T47D (cell line): ENCODE results near the gene MS4A14.
"Not testable (repeated sequence)": the region's sequence is repeated elsewhere in the genome, so short reads cannot be mapped to it uniquely, and the experiment has no call there.

ENCODE experiments used
- DNase-seq, 2 experiments: peaks; one replicate each; pipeline versions ENCODE4 v3.0.0 to v3.0.0-alpha.2; 2011 to 2012; ENCODE audit warnings: low read depth in 1 of 2, low spot score in 1 of 2
- JUND ChIP-seq: IDR thresholded peaks from 2 replicates; pipeline ENCODE4 v1.6.1; 2012; ENCODE audit warnings: low read depth
- in situ Hi-C: cut with HindIII; loops from 2 replicates; pipeline ENCODE4 v1.10.0; 2016; ENCODE audit warnings: low sequenced_read_pairs, low pct_unique_long_range_greater_than_20kb

Gene MS4A14

GRCh38 chr11:60394666-60395380, 1.4 kb upstream of the MS4A14 start:
- in situ Hi-C loops: no loop called here
- TF ChIP-seq JUND: no peak
- DNase-seq: no peak

GRCh38 chr11:60396799-60397198, 540 bp downstream of the MS4A14 start:
- DNase-seq: no peak
- no peak for TF ChIP-seq JUND
- in situ Hi-C loops: no loop called here

- TF ChIP-seq JUND: no peak
- no peak for DNase-seq
- in situ Hi-C loops: no loop called here
Observed at GRCh38 chr11:60420015-60420414, 23.8 kb downstream of the MS4A14 start.

- in situ Hi-C loops: no loop called here
- DNase-seq: no peak
- TF ChIP-seq JUND: no peak
Observed at GRCh38 chr11:60422609-60423008, 26.4 kb downstream of the MS4A14 start.

- peak in 1 of 2 experiments; percentile 72 for DNase-seq
- no peak for TF ChIP-seq JUND
- in situ Hi-C loops: no loop called here
Observed at GRCh38 chr11:60428517-60428916, 32.3 kb downstream of the MS4A14 start.

- no peak for DNase-seq
- in situ Hi-C loops: no loop called here
- TF ChIP-seq JUND: no peak
Observed at GRCh38 chr11:60429272-60429671, 33.0 kb downstream of the MS4A14 start, which contains the start of gene MS4A5. TSS of gene MS4A5 (plus strand) at chr11:60429572. CDS start at chr11:60429675, 103 bp downstream.

- in situ Hi-C loops: no loop called here
- no peak for TF ChIP-seq JUND
- DNase-seq: no peak
Observed at GRCh38 chr11:60431251-60431650, 35.0 kb downstream of the MS4A14 start.

- TF ChIP-seq JUND: no peak
- in situ Hi-C loops: no loop called here
- no peak for DNase-seq
Observed at GRCh38 chr11:60433401-60433800, 37.1 kb downstream of the MS4A14 start.

- no peak for TF ChIP-seq JUND
- in situ Hi-C loops: no loop called here
- DNase-seq: no peak
Observed at GRCh38 chr11:60447070-60447469, 50.8 kb downstream of the MS4A14 start.

- in situ Hi-C loops: no loop called here
- no peak for DNase-seq
- TF ChIP-seq JUND: no peak
Observed at GRCh38 chr11:60447846-60448245, 51.6 kb downstream of the MS4A14 start.

GRCh38 chr11:60451185-60451584, 54.9 kb downstream of the MS4A14 start:
- DNase-seq, in situ Hi-C loops: not testable (repeated sequence)

- TF ChIP-seq JUND: no peak
- in situ Hi-C loops: no loop called here
- DNase-seq: no peak
Observed at GRCh38 chr11:60454212-60454611, 58.0 kb downstream of the MS4A14 start.

- no peak for DNase-seq
- TF ChIP-seq JUND: no peak
- in situ Hi-C loops: no loop called here
Observed at GRCh38 chr11:60455531-60456042, 59.3 kb downstream of the MS4A14 start, which contains the start of gene MS4A1. TSS of gene MS4A1 (plus strand) at chr11:60455847. CDS start at chr11:60462375, 6,528 bp downstream.

GRCh38 chr11:60457576-60457975, 61.3 kb downstream of the MS4A14 start:
- in situ Hi-C loops: no loop called here
- DNase-seq: no peak
- TF ChIP-seq JUND: no peak
